GM21786 (cell line): Measurements from ENCODE around the gene B4GALT5.
"Not testable (repeated sequence)": the region's sequence is repeated elsewhere in the genome, so short reads cannot be mapped to it uniquely, and the experiment has no call there.

Experiments
- ATAC-seq: cut with Tn5 transposase; IDR thresholded peaks from one replicate; pipeline ENCODE4 v1.9.1; 2021; ENCODE audit not compliant: unreplicated experiment

Gene B4GALT5

GRCh38 chr20:49737260-49737659 is 23.6 kb upstream of the B4GALT5 start:
- ATAC-seq: no peak

GRCh38 chr20:49729780-49730179 is 16.1 kb upstream of the B4GALT5 start:
- no peak for ATAC-seq

GRCh38 chr20:49727894-49728885 is 14.5 kb upstream of the B4GALT5 start:
- no peak for ATAC-seq

GRCh38 chr20:49727478-49727877 is 13.8 kb upstream of the B4GALT5 start:
- ATAC-seq: no peak

GRCh38 chr20:49725694-49726093 is 12.0 kb upstream of the B4GALT5 start:
- ATAC-seq: no peak

- ATAC-seq: not testable (repeated sequence)
Observed at GRCh38 chr20:49725224-49725606, 11.5 kb upstream of the B4GALT5 start.

GRCh38 chr20:49724408-49725223 is 10.9 kb upstream of the B4GALT5 start:
- ATAC-seq: no peak

- ATAC-seq: not testable (repeated sequence)
Observed at GRCh38 chr20:49723758-49724157, 10.1 kb upstream of the B4GALT5 start.

- ATAC-seq: not testable (repeated sequence)
Observed at GRCh38 chr20:49721326-49721725, 7.6 kb upstream of the B4GALT5 start.

- no peak for ATAC-seq
Observed at GRCh38 chr20:49715466-49715865, 1.8 kb upstream of the B4GALT5 start.

GRCh38 chr20:49712996-49713752 is 504 bp downstream of the B4GALT5 start:
- peak; percentile 48 for ATAC-seq

- no peak for ATAC-seq
Observed at GRCh38 chr20:49712646-49712995, 1.1 kb downstream of the B4GALT5 start.

GRCh38 chr20:49712118-49712517 is 1.6 kb downstream of the B4GALT5 start:
- ATAC-seq: no peak

- no peak for ATAC-seq
Observed at GRCh38 chr20:49711667-49711987, 2.1 kb downstream of the B4GALT5 start.

- no peak for ATAC-seq
Observed at GRCh38 chr20:49710971-49711666, 2.6 kb downstream of the B4GALT5 start.

GRCh38 chr20:49707118-49707517 is 6.6 kb downstream of the B4GALT5 start:
- ATAC-seq: no peak

GRCh38 chr20:49706630-49707091 is 7.0 kb downstream of the B4GALT5 start:
- no peak for ATAC-seq

- not testable (repeated sequence) for ATAC-seq
Observed at GRCh38 chr20:49705893-49706292, 7.8 kb downstream of the B4GALT5 start.

- no peak for ATAC-seq
Observed at GRCh38 chr20:49705358-49705757, 8.3 kb downstream of the B4GALT5 start.

GRCh38 chr20:49704932-49705336 is 8.7 kb downstream of the B4GALT5 start:
- ATAC-seq: no peak

GRCh38 chr20:49701916-49702315 is 11.8 kb downstream of the B4GALT5 start:
- no peak for ATAC-seq
